ENCODE results near the gene PPP1R9A.

PPP1R9A gene

GRCh38 chr7:95213809-95214492 lies 306.6 kb downstream of the PPP1R9A start:
- ATAC-seq (replicated peaks; ENCODE audit: extremely low read depth, poor library complexity, severe bottlenecking) = no peak
- Mint-ChIP-seq H3K27me3 (no peaks in the 10 kb centered on the region), H3K4me1 (no peaks in the 10 kb centered on the region), H3K4me3 (no peak overlapping the region), H3K36me3 (ENCODE audit: insufficient read depth) (no peaks in the 10 kb centered on the region), H3K9me3 (no peaks in the 10 kb centered on the region), H3K27ac (ENCODE audit: low read depth) (no peak overlapping the region)
- no peak for DNase-seq (ENCODE audit: low spot score in 2 of 2)

GRCh38 chr7:95219721-95220120 lies 312.3 kb downstream of the PPP1R9A start:
- Mint-ChIP-seq H3K27me3 (no peaks in the 10 kb centered on the region), H3K27ac (ENCODE audit: low read depth) (no peak overlapping the region), H3K36me3 (ENCODE audit: insufficient read depth) (no peaks in the 10 kb centered on the region), H3K4me1 (no peaks in the 10 kb centered on the region), H3K4me3 (no peak overlapping the region), H3K9me3 (no peaks in the 10 kb centered on the region)
- DNase-seq (ENCODE audit: low spot score in 2 of 2) = no peak
- ATAC-seq (replicated peaks; ENCODE audit: extremely low read depth, poor library complexity, severe bottlenecking) = no peak

- H3K9me3 Mint-ChIP-seq = no peaks in the 10 kb centered on the region
- DNase-seq (ENCODE audit: low spot score in 2 of 2) (no peak), ATAC-seq (replicated peaks; ENCODE audit: extremely low read depth, poor library complexity, severe bottlenecking) (no peak)
- H3K4me3 Mint-ChIP-seq = no peak overlapping the region
- H3K27me3 Mint-ChIP-seq = no peaks in the 10 kb centered on the region
- H3K36me3 Mint-ChIP-seq (ENCODE audit: insufficient read depth) = no peaks in the 10 kb centered on the region
- H3K4me1 Mint-ChIP-seq = no peaks in the 10 kb centered on the region
- no peak overlapping the region for H3K27ac Mint-ChIP-seq (ENCODE audit: low read depth)
Observed at GRCh38 chr7:95220328-95220727, 312.9 kb downstream of the PPP1R9A start.

- no peak for ATAC-seq (replicated peaks; ENCODE audit: extremely low read depth, poor library complexity, severe bottlenecking)
- DNase-seq (ENCODE audit: low spot score in 2 of 2) = no peak
- H3K4me3 Mint-ChIP-seq = no peak overlapping the region
- H3K4me1 Mint-ChIP-seq = no peaks in the 10 kb centered on the region
- H3K36me3 Mint-ChIP-seq (ENCODE audit: insufficient read depth) = no peaks in the 10 kb centered on the region
- no peaks in the 10 kb centered on the region for H3K27me3 Mint-ChIP-seq
- H3K27ac Mint-ChIP-seq (ENCODE audit: low read depth) = no peak overlapping the region
- H3K9me3 Mint-ChIP-seq = no peaks in the 10 kb centered on the region
Observed at GRCh38 chr7:95225301-95225700, 317.9 kb downstream of the PPP1R9A start.

GRCh38 chr7:95229301-95229700 lies 321.9 kb downstream of the PPP1R9A start:
- ATAC-seq (replicated peaks; ENCODE audit: extremely low read depth, poor library complexity, severe bottlenecking) (no peak), DNase-seq (ENCODE audit: low spot score in 2 of 2) (no peak)
- no peak overlapping the region for H3K4me3 Mint-ChIP-seq
- H3K27me3 Mint-ChIP-seq = no peaks in the 10 kb centered on the region
- no peaks in the 10 kb centered on the region for H3K4me1 Mint-ChIP-seq
- no peaks in the 10 kb centered on the region for H3K36me3 Mint-ChIP-seq (ENCODE audit: insufficient read depth)
- no peaks in the 10 kb centered on the region for H3K9me3 Mint-ChIP-seq
- no peak overlapping the region for H3K27ac Mint-ChIP-seq (ENCODE audit: low read depth)

- no peak overlapping the region for H3K4me3 Mint-ChIP-seq
Observed at GRCh38 chr7:95238252-95238943, 331.0 kb downstream of the PPP1R9A start.

GRCh38 chr7:95240921-95241320 lies 333.5 kb downstream of the PPP1R9A start:
- H3K9me3 Mint-ChIP-seq = no peaks in the 10 kb centered on the region
- DNase-seq (ENCODE audit: low spot score in 2 of 2) = no peak
- no peaks in the 10 kb centered on the region for H3K36me3 Mint-ChIP-seq (ENCODE audit: insufficient read depth)
- peaks cover 15% of the 10 kb centered on the region for H3K27me3 Mint-ChIP-seq
- no peak overlapping the region for H3K27ac Mint-ChIP-seq (ENCODE audit: low read depth)
- no peaks in the 10 kb centered on the region for H3K4me1 Mint-ChIP-seq
- H3K4me3 Mint-ChIP-seq = no peak overlapping the region
- ATAC-seq (replicated peaks; ENCODE audit: extremely low read depth, poor library complexity, severe bottlenecking) = no peak

More at GRCh38 chr7:95238252-95238943, 331.0 kb downstream of the PPP1R9A start:
- no peaks in the 10 kb centered on the region for H3K9me3 Mint-ChIP-seq
- H3K4me1 Mint-ChIP-seq = no peaks in the 10 kb centered on the region
- no peak overlapping the region for H3K27ac Mint-ChIP-seq (ENCODE audit: low read depth)
- no peaks in the 10 kb centered on the region for H3K36me3 Mint-ChIP-seq (ENCODE audit: insufficient read depth)
- H3K27me3 Mint-ChIP-seq = peaks cover 8% of the 10 kb centered on the region
- ATAC-seq (replicated peaks; ENCODE audit: extremely low read depth, poor library complexity, severe bottlenecking) = no peak
- DNase-seq (ENCODE audit: low spot score in 2 of 2) = no peak

GRCh38 chr7:95242266-95242665 lies 334.9 kb downstream of the PPP1R9A start:
- Mint-ChIP-seq H3K4me3 (no peak overlapping the region), H3K9me3 (no peaks in the 10 kb centered on the region), H3K27ac (ENCODE audit: low read depth) (no peak overlapping the region), H3K27me3 (peaks cover 15% of the 10 kb centered on the region), H3K36me3 (ENCODE audit: insufficient read depth) (no peaks in the 10 kb centered on the region), H3K4me1 (no peaks in the 10 kb centered on the region)
- DNase-seq (ENCODE audit: low spot score in 2 of 2) (no peak), ATAC-seq (replicated peaks; ENCODE audit: extremely low read depth, poor library complexity, severe bottlenecking) (no peak)

- ATAC-seq (replicated peaks; ENCODE audit: extremely low read depth, poor library complexity, severe bottlenecking) = no peak
- H3K4me3 Mint-ChIP-seq = no peak overlapping the region
- peaks cover 15% of the 10 kb centered on the region for H3K27me3 Mint-ChIP-seq
Observed at GRCh38 chr7:95244616-95245015, 337.2 kb downstream of the PPP1R9A start.

GRCh38 chr7:95245828-95246500 lies 338.6 kb downstream of the PPP1R9A start:
- no peak overlapping the region for H3K27ac Mint-ChIP-seq (ENCODE audit: low read depth)

More at GRCh38 chr7:95244616-95245015, 337.2 kb downstream of the PPP1R9A start:
- Mint-ChIP-seq H3K27ac (ENCODE audit: low read depth) (no peak overlapping the region), H3K4me1 (no peaks in the 10 kb centered on the region), H3K36me3 (ENCODE audit: insufficient read depth) (no peaks in the 10 kb centered on the region), H3K9me3 (no peaks in the 10 kb centered on the region)
- DNase-seq (ENCODE audit: low spot score in 2 of 2) = no peak

GRCh38 chr7:95246831-95247370 lies 339.5 kb downstream of the PPP1R9A start:
- Mint-ChIP-seq H3K9me3 (no peaks in the 10 kb centered on the region), H3K27me3 (peaks cover 15% of the 10 kb centered on the region), H3K27ac (ENCODE audit: low read depth) (no peak overlapping the region), H3K4me1 (no peaks in the 10 kb centered on the region), H3K4me3 (no peak overlapping the region), H3K36me3 (ENCODE audit: insufficient read depth) (no peaks in the 10 kb centered on the region)
- no peak for DNase-seq (ENCODE audit: low spot score in 2 of 2)
- ATAC-seq (replicated peaks; ENCODE audit: extremely low read depth, poor library complexity, severe bottlenecking) = no peak

More at GRCh38 chr7:95245828-95246500, 338.6 kb downstream of the PPP1R9A start:
- no peak overlapping the region for H3K4me3 Mint-ChIP-seq
- no peaks in the 10 kb centered on the region for H3K36me3 Mint-ChIP-seq (ENCODE audit: insufficient read depth)
- ATAC-seq (replicated peaks; ENCODE audit: extremely low read depth, poor library complexity, severe bottlenecking) = no peak
- no peaks in the 10 kb centered on the region for H3K4me1 Mint-ChIP-seq
- DNase-seq (ENCODE audit: low spot score in 2 of 2) = no peak
- no peaks in the 10 kb centered on the region for H3K9me3 Mint-ChIP-seq
- H3K27me3 Mint-ChIP-seq = peaks cover 15% of the 10 kb centered on the region

- Mint-ChIP-seq H3K9me3 (no peaks in the 10 kb centered on the region), H3K4me1 (no peaks in the 10 kb centered on the region), H3K4me3 (no peak overlapping the region), H3K27ac (ENCODE audit: low read depth) (no peak overlapping the region), H3K36me3 (ENCODE audit: insufficient read depth) (no peaks in the 10 kb centered on the region), H3K27me3 (peaks cover 11% of the 10 kb centered on the region)
- no peak for ATAC-seq (replicated peaks; ENCODE audit: extremely low read depth, poor library complexity, severe bottlenecking)
- DNase-seq (ENCODE audit: low spot score in 2 of 2) = no peak
Observed at GRCh38 chr7:95250571-95250970, 343.2 kb downstream of the PPP1R9A start.
